ENCODE measurements around the gene WNT7B.

WNT7B gene

DNA sequence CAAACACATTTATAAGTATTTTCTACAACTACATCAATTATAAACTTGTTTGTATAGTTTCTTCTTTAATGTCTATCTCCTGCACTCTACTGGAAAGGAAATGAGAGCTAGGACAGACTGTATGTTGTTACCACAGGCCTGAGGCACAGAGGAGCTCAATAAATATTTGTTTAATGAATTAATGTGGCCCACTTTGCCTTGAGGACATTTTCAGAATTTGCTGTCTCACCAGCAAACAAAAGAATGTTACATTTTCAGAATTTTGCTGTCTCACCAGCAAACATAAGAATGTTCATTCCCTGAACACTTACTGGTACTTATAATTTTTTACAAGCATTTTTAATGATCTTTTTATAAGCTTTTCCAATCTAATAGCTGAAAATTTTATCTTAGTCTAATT is 41.9 kb upstream of the WNT7B start:
- Histone ChIP-seq H3K27me3 (ENCODE audit: insufficient read depth, low read depth) (no peaks in the 10 kb centered on the region), H3K27ac (no peak overlapping the region), H4K20me1 (ENCODE audit: insufficient read depth) (no peaks in the 10 kb centered on the region), H3K36me3 (ENCODE audit: insufficient read depth) (no peaks in the 10 kb centered on the region), H3K9ac (no peak overlapping the region), H3K79me2 (ENCODE audit: insufficient read depth, low read depth) (no peaks in the 10 kb centered on the region), H3K4me2 (no peak overlapping the region), H3K4me1 (ENCODE audit: low read depth, poor library complexity, severe bottlenecking) (peaks cover 5% of the 10 kb centered on the region), H3K4me3 (IDR thresholded peaks at IDR 0.05; ENCODE audit: insufficient read depth, low read depth, low read length) (no peak overlapping the region), H2AFZ (ENCODE audit: low read depth) (no peak overlapping the region)
- no peak for TF ChIP-seq CTCF (conservative IDR thresholded peaks at IDR 0.05; ENCODE audit: low read depth, low read length)

- no peak overlapping the region for H3K4me2 ChIP-seq
- H3K4me1 ChIP-seq (ENCODE audit: low read depth, poor library complexity, severe bottlenecking) = peaks cover 11% of the 10 kb centered on the region
- H2AFZ ChIP-seq (ENCODE audit: low read depth) = no peak overlapping the region
- TF ChIP-seq CTCF (conservative IDR thresholded peaks at IDR 0.05; ENCODE audit: low read depth, low read length) = no peak
- no peak overlapping the region for H3K4me3 ChIP-seq (IDR thresholded peaks at IDR 0.05; ENCODE audit: insufficient read depth, low read depth, low read length)
- no peaks in the 10 kb centered on the region for H3K79me2 ChIP-seq (ENCODE audit: insufficient read depth, low read depth)
- H3K27me3 ChIP-seq (ENCODE audit: insufficient read depth, low read depth) = no peaks in the 10 kb centered on the region
- H3K36me3 ChIP-seq (ENCODE audit: insufficient read depth) = no peaks in the 10 kb centered on the region
- no peak overlapping the region for H3K27ac ChIP-seq
- no peak overlapping the region for H3K9ac ChIP-seq
- no peaks in the 10 kb centered on the region for H4K20me1 ChIP-seq (ENCODE audit: insufficient read depth)
Observed at GRCh38 chr22:46017166-46017565, 40.2 kb upstream of the WNT7B start.

DNA sequence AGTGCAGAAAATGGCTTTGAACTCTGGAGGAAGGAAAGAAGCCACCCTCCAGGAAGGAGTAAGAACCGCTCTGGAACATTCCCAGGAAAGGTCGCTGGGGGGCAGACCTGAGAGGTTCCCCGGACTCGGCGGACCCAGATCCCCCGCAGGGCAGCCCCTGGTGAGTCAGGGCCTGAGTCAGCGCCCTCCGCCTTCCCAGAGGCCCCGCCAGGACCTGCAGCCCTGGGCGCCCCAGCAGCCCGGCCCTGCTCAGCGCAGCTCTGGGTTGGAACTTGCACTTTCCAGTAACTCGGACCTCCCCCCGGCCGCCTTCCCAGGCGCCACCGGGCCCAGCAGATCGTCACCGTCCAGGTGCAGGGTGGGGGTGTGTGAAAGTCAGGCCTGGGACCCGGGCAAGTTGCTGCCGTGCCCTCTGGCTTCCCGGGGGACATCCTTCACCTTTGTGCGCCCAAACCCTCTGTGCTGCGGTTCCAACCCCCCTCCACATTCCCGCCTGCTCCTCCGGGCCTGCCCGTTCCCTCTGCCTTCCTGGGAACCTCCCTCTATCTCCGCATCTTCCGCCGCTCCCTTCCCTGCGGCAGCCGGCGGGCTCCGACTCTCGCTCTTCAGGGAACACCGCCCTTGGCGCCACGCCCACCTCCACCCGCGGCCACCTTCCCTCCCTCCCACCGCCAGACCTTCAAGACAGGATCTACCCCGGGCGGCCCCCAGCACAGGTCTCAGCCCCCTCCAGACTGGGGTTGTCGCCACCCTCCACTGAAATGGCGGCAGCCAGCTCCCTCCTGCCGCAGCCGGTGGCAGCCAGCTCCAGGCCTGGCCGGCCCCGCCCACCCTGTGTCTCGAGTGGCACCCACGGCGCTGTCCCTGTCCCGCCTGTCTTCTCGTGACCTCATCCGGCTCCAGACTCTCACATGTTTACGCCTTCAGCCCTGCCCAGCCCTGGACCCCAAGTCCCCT is 36.8 kb upstream of the WNT7B start:
- peak; percentile 75 for TF ChIP-seq CTCF (conservative IDR thresholded peaks at IDR 0.05; ENCODE audit: low read depth, low read length)
- no peaks in the 10 kb centered on the region for H3K79me2 ChIP-seq (ENCODE audit: insufficient read depth, low read depth)
- H3K36me3 ChIP-seq (ENCODE audit: insufficient read depth) = no peaks in the 10 kb centered on the region
- H3K27ac ChIP-seq = peak overlapping the region; percentile 77
- H2AFZ ChIP-seq (ENCODE audit: low read depth) = peak overlapping the region; percentile 65
- H3K9ac ChIP-seq = peak overlapping the region; percentile 86
- H4K20me1 ChIP-seq (ENCODE audit: insufficient read depth) = no peaks in the 10 kb centered on the region
- no peaks in the 10 kb centered on the region for H3K27me3 ChIP-seq (ENCODE audit: insufficient read depth, low read depth)
- H3K4me1 ChIP-seq (ENCODE audit: low read depth, poor library complexity, severe bottlenecking) = peaks cover 11% of the 10 kb centered on the region
- H3K4me3 ChIP-seq (IDR thresholded peaks at IDR 0.05; ENCODE audit: insufficient read depth, low read depth, low read length) = no peak overlapping the region
- H3K4me2 ChIP-seq = peak overlapping the region; percentile 55

DNA sequence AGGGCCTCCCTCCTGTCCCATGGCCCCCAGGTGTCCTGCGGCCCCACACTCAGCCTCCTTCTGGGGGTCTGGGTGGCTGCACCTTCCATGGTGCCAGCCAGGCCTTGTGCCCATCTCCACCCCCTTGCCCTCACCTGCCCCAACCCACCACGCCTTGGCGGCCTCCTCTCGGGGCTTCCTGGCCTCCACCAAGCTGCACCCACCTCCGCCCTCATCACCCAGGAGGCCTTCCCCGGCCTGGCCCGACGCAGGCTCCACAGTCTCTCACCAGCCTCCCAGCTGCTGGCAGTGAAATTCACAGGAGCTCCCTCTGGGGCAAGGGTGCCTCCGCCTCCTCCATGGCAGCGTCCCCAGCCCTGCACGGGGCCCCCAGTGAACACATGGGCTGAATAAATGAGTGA is 35.9 kb upstream of the WNT7B start:
- peak overlapping the region; percentile 86; the same call in 1 of the 2 replicates for H3K9ac ChIP-seq
- TF ChIP-seq CTCF (conservative IDR thresholded peaks at IDR 0.05; ENCODE audit: low read depth, low read length) = no peak
- H3K27me3 ChIP-seq (ENCODE audit: insufficient read depth, low read depth) = no peaks in the 10 kb centered on the region
- no peaks in the 10 kb centered on the region for H3K36me3 ChIP-seq (ENCODE audit: insufficient read depth)
- H2AFZ ChIP-seq (ENCODE audit: low read depth) = peak overlapping the region; percentile 65
- no peaks in the 10 kb centered on the region for H4K20me1 ChIP-seq (ENCODE audit: insufficient read depth)
- peaks cover 11% of the 10 kb centered on the region for H3K4me1 ChIP-seq (ENCODE audit: low read depth, poor library complexity, severe bottlenecking)
- peak overlapping the region; percentile 55 for H3K4me2 ChIP-seq
- H3K27ac ChIP-seq = peak overlapping the region; percentile 77
- H3K79me2 ChIP-seq (ENCODE audit: insufficient read depth, low read depth) = no peaks in the 10 kb centered on the region
- no peak overlapping the region for H3K4me3 ChIP-seq (IDR thresholded peaks at IDR 0.05; ENCODE audit: insufficient read depth, low read depth, low read length)
